Breast epithelium (tissue), 3 donors: ENCODE results near the gene DNAL4.

ENCODE experiments used
- POLR2A ChIP-seq: fragments of 450-650 bp; IDR thresholded peaks from one replicate; pipeline ENCODE4 v1.6.1; 2016; ENCODE audit warnings: antibody characterized with exemption, mild to moderate bottlenecking, moderate library complexity
- POLR2AphosphoS5 ChIP-seq, 3 donors: sonication (generic); formaldehyde crosslinking; IDR thresholded peaks; one replicate each; pipeline ENCODE4 v1.6.1; 2017; ENCODE audit warnings: antibody characterized with exemption in 3 of 3
- TF ChIP-seq, protein P1 (sequence below), 3 donors: fragments of 450-650 bp; IDR thresholded peaks; one replicate each; pipeline ENCODE4 v1.5.1; 2016 to 2017; ENCODE audit warnings: antibody characterized with exemption in 3 of 3, mild to moderate bottlenecking in 3 of 3, moderate library complexity in 3 of 3

DNA sequence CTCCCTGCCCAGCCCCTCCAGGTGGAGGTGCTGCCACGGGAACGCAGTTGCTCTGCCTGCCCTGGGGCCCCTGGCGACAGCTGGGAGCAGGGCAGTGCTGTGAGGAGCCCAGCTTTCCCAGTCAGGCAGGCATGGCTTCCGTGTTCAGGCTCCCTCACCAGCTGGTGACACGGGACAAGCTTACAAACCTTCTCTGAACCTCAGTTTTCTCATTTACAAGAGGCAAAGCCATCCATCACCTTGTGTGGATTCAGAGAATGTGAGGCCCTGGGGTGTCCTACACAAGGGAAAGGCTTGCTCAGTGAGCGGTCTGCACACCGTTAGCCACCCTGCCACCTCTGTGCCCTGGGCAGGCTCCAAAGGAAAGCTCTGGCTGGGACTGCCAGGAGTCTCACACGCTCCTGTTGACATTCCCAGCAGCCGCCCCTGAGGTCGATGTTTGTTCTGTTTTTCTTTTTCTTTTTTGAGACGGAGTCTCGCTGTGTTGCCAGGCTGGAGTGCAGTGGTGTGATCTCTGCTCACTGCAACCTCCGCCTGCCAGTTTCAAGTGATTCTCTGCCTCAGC is 61.6 kb downstream of the DNAL4 start:
- TF ChIP-seq POLR2A (no peak), POLR2AphosphoS5 (IDR thresholded peaks at IDR 0.05) (peak in 1 of 3 donors; percentile 38)
- TF ChIP-seq, protein P1, sequence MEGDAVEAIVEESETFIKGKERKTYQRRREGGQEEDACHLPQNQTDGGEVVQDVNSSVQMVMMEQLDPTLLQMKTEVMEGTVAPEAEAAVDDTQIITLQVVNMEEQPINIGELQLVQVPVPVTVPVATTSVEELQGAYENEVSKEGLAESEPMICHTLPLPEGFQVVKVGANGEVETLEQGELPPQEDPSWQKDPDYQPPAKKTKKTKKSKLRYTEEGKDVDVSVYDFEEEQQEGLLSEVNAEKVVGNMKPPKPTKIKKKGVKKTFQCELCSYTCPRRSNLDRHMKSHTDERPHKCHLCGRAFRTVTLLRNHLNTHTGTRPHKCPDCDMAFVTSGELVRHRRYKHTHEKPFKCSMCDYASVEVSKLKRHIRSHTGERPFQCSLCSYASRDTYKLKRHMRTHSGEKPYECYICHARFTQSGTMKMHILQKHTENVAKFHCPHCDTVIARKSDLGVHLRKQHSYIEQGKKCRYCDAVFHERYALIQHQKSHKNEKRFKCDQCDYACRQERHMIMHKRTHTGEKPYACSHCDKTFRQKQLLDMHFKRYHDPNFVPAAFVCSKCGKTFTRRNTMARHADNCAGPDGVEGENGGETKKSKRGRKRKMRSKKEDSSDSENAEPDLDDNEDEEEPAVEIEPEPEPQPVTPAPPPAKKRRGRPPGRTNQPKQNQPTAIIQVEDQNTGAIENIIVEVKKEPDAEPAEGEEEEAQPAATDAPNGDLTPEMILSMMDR (IDR thresholded peaks at IDR 0.05), result peak in 1 of 3 donors; percentile 33
